ENCODE results near the gene CCDC73.

GRCh38 chr11:32713496-32713895 is 81.0 kb downstream of the CCDC73 start:
- TF ChIP-seq NFYA (IDR thresholded peaks at IDR 0.05; ENCODE audit: borderline replicate concordance, low read depth, low read length) (no peak), TCF7 (IDR thresholded peaks at IDR 0.05; ENCODE audit: borderline replicate concordance) (no peak), REST (IDR thresholded peaks at IDR 0.05; ENCODE audit: low read depth, low read length) (no peak), CTCF (IDR thresholded peaks at IDR 0.05 in 2 of 3, conservative IDR thresholded peaks at IDR 0.05 in 1 of 3; ENCODE audit: control insufficient read depth in 2 of 3, extremely low read depth in 1 of 3, insufficient read depth in 1 of 3, low read depth in 3 of 3, low read length in 3 of 3) (peak; percentile 16 to 51 (median 19); a peak in 3 of 6 replicates), BHLHE40 (IDR thresholded peaks at IDR 0.05; ENCODE audit: borderline replicate concordance in 1 of 2, low read depth in 2 of 2, low read length in 1 of 2) (no peak), BCLAF1 (IDR thresholded peaks at IDR 0.05) (no peak), EZH2 (IDR thresholded peaks at IDR 0.05; ENCODE audit: borderline replicate concordance, control insufficient read depth, low read depth, low read length) (no peak), USF1 (IDR thresholded peaks at IDR 0.05; ENCODE audit: borderline replicate concordance, extremely low read length, insufficient read depth, low read depth, low read length) (no peak)

All from GM12878 (cell line).